Endometrium (tissue), 2 donors: ENCODE data around the gene ZCCHC9.
"Not testable (repeated sequence)": the region's sequence is repeated elsewhere in the genome, so short reads cannot be mapped to it uniquely, and the experiment has no call there.

Source experiments
- FAIRE-seq: peaks from 2 replicates; lab custom pipeline; 2012; peaks lifted over from hg19 to GRCh38; lab: Jason Lieb, UNC
- donor health status: control.
- donor health status: control.

Gene ZCCHC9

GRCh38 chr5:81308836-81309235 lies 7.4 kb downstream of the ZCCHC9 start:
- no peak for FAIRE-seq

- no peak for FAIRE-seq
These were observed 9.1 kb downstream of the ZCCHC9 start for GRCh38 chr5:81310402-81311063.

- no peak for FAIRE-seq
These were observed 11.9 kb downstream of the ZCCHC9 start for GRCh38 chr5:81313278-81313677.

- FAIRE-seq = no peak
These were observed 12.3 kb downstream of the ZCCHC9 start for GRCh38 chr5:81313686-81314085.

- no peak for FAIRE-seq
These were observed 13.2 kb downstream of the ZCCHC9 start for GRCh38 chr5:81314581-81314980.

GRCh38 chr5:81315336-81315735 lies 13.9 kb downstream of the ZCCHC9 start:
- no peak for FAIRE-seq

GRCh38 chr5:81315830-81316229 lies 14.4 kb downstream of the ZCCHC9 start:
- no peak for FAIRE-seq

- FAIRE-seq = no peak
These were observed 15.2 kb downstream of the ZCCHC9 start for GRCh38 chr5:81316571-81316970.

GRCh38 chr5:81317536-81317935 lies 16.1 kb downstream of the ZCCHC9 start:
- no peak for FAIRE-seq

- FAIRE-seq = no peak
These were observed 25.2 kb downstream of the ZCCHC9 start for GRCh38 chr5:81326554-81326953.

- no peak for FAIRE-seq
These were observed 33.1 kb downstream of the ZCCHC9 start for GRCh38 chr5:81334304-81335061.

- FAIRE-seq = no peak
These were observed 34.6 kb downstream of the ZCCHC9 start for GRCh38 chr5:81335946-81336345.

GRCh38 chr5:81336556-81336955 lies 35.2 kb downstream of the ZCCHC9 start:
- no peak for FAIRE-seq

- no peak for FAIRE-seq
These were observed 36.4 kb downstream of the ZCCHC9 start for GRCh38 chr5:81337803-81338202.

- FAIRE-seq = not testable (repeated sequence)
These were observed 36.8 kb downstream of the ZCCHC9 start for GRCh38 chr5:81338213-81338612.

GRCh38 chr5:81344736-81345135 lies 43.3 kb downstream of the ZCCHC9 start:
- FAIRE-seq = no peak

- no peak for FAIRE-seq
These were observed 44.1 kb downstream of the ZCCHC9 start for GRCh38 chr5:81345411-81346003.

GRCh38 chr5:81349161-81349560 lies 47.8 kb downstream of the ZCCHC9 start:
- no peak for FAIRE-seq

GRCh38 chr5:81350507-81350906 lies 49.1 kb downstream of the ZCCHC9 start:
- FAIRE-seq = no peak

GRCh38 chr5:81353189-81353588 lies 51.8 kb downstream of the ZCCHC9 start:
- FAIRE-seq = no peak

GRCh38 chr5:81354093-81354492 lies 52.7 kb downstream of the ZCCHC9 start:
- no peak for FAIRE-seq

- FAIRE-seq = no peak
These were observed 54.2 kb downstream of the ZCCHC9 start for GRCh38 chr5:81355291-81356251.
